HFF-Myc (cell line): ENCODE data around the gene KRTAP5-1.

Source experiments
- DNase-seq: peaks from one replicate; pipeline ENCODE4 v3.0.0-alpha.2; 2011; ENCODE audit warnings: low read depth; ENCODE audit errors: extremely low read depth
- H3K4me3 ChIP-seq: replicated peaks from 2 replicates; pipeline ENCODE4 v1.5.1; 2011; ENCODE audit warnings: low read depth, mild to moderate bottlenecking, control low read depth, low read length
- CTCF ChIP-seq: IDR thresholded peaks from 2 replicates; pipeline ENCODE4 v1.5.1; 2012; ENCODE audit warnings: mild to moderate bottlenecking, low read depth, low read length, control low read depth; ENCODE audit errors: missing control alignments

KRTAP5-1 gene

GRCh38 chr11:1534682-1535081 is 50.4 kb downstream of the KRTAP5-1 start:
- no peak for DNase-seq
- no peak overlapping the region for H3K4me3 ChIP-seq
- no peak for TF ChIP-seq CTCF
